ENCODE results near the gene CDYL2.

DNA sequence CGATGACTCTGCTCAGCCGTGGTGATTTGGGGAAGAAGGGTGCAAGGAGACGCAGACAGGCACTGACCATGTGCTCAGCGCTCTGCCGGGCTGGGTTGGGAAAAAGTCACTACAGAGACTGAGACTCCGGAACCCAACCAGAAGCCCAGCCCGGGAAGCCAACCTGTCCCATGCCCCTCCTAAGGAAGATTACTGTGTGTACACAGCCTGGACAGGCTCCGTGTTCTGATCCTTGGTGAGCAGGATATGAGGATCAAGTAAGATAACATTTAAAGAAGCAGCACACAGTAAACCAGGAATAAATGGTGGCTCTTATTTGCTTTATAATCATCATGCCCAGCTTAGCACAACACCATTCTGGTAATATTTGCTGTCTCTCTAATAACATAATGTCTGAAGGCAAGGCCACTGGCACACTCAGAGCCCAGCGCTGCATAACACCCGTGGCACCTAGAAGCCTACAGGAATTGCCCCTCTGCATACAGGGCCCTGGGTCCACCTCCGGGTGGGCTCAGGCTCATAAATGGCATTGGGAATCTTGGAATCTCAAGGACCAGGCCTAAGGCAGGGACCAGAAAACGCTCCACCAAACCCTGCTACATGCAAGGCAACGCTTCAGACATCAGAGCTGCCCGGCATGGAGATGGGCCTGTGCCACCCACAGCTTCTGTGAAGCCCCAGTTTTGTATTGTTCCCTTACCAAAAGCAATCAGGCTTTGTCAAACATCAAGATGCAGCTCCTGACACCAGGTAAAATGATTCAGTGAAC lies 150.1 kb downstream of the CDYL2 start:
- TF ChIP-seq, protein P1, sequence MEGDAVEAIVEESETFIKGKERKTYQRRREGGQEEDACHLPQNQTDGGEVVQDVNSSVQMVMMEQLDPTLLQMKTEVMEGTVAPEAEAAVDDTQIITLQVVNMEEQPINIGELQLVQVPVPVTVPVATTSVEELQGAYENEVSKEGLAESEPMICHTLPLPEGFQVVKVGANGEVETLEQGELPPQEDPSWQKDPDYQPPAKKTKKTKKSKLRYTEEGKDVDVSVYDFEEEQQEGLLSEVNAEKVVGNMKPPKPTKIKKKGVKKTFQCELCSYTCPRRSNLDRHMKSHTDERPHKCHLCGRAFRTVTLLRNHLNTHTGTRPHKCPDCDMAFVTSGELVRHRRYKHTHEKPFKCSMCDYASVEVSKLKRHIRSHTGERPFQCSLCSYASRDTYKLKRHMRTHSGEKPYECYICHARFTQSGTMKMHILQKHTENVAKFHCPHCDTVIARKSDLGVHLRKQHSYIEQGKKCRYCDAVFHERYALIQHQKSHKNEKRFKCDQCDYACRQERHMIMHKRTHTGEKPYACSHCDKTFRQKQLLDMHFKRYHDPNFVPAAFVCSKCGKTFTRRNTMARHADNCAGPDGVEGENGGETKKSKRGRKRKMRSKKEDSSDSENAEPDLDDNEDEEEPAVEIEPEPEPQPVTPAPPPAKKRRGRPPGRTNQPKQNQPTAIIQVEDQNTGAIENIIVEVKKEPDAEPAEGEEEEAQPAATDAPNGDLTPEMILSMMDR (IDR thresholded peaks at IDR 0.05) = no peak
- no peak for TF ChIP-seq EP300 (IDR thresholded peaks at IDR 0.05)
